ENCODE data around the gene STK11IP.

STK11IP gene

DNA sequence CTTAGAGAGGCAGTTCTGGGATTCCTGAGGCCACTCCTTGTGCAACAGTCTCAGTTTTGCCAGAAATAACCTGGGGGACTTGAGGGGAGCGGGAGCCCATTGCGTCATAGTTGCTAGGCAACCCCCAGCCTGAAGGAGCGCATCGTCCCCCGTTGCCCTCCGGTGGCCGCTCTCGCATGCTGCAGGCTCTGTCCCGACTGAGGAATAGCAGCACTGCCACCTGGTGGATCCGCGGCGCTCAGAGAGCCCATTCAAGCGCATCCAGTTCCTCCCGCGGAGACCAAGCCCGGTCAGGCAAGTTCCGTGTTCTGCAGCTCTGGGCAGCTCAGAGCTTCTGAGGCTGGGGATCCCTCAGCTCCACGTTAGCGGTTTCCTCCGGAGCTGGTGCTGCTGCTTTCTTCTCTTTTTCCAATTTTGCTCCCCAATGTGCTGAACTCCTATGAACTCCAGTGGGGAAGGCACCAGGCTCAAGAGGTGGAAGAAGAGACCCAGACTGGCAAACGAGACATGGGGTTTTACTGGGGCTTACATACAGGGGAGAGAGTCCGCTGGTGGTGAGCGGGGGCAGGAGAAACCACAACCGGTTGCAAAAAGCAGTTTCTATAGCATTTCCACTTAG lies 44.9 kb downstream of the STK11IP start (continued):
- TF ChIP-seq, protein P1, sequence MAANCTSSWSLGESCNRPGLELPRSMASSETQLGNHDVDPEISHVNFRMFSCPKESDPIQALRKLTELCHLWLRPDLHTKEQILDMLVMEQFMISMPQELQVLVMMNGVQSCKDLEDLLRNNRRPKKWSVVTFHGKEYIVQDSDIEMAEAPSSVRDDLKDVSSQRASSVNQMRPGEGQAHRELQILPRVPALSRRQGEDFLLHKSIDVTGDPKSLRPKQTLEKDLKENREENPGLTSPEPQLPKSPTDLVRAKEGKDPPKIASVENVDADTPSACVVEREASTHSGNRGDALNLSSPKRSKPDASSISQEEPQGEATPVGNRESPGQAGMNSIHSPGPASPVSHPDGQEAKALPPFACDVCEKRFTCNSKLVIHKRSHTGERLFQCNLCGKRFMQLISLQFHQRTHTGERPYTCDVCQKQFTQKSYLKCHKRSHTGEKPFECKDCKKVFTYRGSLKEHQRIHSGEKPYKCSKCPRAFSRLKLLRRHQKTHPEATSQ (tag by site-specific recombination; IDR thresholded peaks at IDR 0.05): no peak
- no peak for TF ChIP-seq FEZF1 (tag by site-specific recombination; IDR thresholded peaks at IDR 0.05)
- no peak for TF ChIP-seq ZNF423 (tag by site-specific recombination; IDR thresholded peaks at IDR 0.05)
- no peak for TF ChIP-seq ZNF747 (tag by site-specific recombination; IDR thresholded peaks at IDR 0.05)
- TF ChIP-seq, protein P2, sequence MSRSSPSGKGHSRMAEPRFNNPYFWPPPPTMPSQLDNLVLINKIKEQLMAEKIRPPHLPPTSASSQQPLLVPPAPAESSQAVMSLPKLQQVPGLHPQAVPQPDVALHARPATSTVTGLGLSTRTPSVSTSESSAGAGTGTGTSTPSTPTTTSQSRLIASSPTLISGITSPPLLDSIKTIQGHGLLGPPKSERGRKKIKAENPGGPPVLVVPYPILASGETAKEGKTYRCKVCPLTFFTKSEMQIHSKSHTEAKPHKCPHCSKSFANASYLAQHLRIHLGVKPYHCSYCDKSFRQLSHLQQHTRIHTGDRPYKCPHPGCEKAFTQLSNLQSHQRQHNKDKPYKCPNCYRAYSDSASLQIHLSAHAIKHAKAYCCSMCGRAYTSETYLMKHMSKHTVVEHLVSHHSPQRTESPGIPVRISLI (tag by site-specific recombination; IDR thresholded peaks at IDR 0.05): no peak
- no peak for TF ChIP-seq ZNF76 (tag by site-specific recombination; IDR thresholded peaks at IDR 0.05; ENCODE audit: borderline replicate concordance, low read depth)
- TF ChIP-seq GLI4 (tag by site-specific recombination; IDR thresholded peaks at IDR 0.05): no peak
- TF ChIP-seq RBAK (tag by site-specific recombination; IDR thresholded peaks at IDR 0.05): no peak
- no peak for TF ChIP-seq ZNF521 (tag by site-specific recombination; IDR thresholded peaks at IDR 0.05)
- TF ChIP-seq ZNF777 (tag by site-specific recombination; IDR thresholded peaks at IDR 0.05; ENCODE audit: borderline replicate concordance): no peak
- TF ChIP-seq ZSCAN23 (tag by site-specific recombination; IDR thresholded peaks at IDR 0.05): no peak
- TF ChIP-seq SP2 (tag by site-specific recombination; IDR thresholded peaks at IDR 0.05): no peak
- TF ChIP-seq GLIS2 (tag by site-specific recombination; IDR thresholded peaks at IDR 0.05): no peak
- TF ChIP-seq ZNF184 (tag by site-specific recombination; IDR thresholded peaks at IDR 0.05): no peak
- TF ChIP-seq WT1 (tag by site-specific recombination; IDR thresholded peaks at IDR 0.05): no peak
- peak; percentile 71; the same call in 1 of the 2 replicates for TF ChIP-seq ZEB2 (tag by site-specific recombination; IDR thresholded peaks at IDR 0.05)
- TF ChIP-seq ZNF211 (tag by site-specific recombination; IDR thresholded peaks at IDR 0.05; ENCODE audit: low read depth): no peak
- no peak for TF ChIP-seq ZBTB1 (tag by site-specific recombination; IDR thresholded peaks at IDR 0.05)
- TF ChIP-seq, protein P3, sequence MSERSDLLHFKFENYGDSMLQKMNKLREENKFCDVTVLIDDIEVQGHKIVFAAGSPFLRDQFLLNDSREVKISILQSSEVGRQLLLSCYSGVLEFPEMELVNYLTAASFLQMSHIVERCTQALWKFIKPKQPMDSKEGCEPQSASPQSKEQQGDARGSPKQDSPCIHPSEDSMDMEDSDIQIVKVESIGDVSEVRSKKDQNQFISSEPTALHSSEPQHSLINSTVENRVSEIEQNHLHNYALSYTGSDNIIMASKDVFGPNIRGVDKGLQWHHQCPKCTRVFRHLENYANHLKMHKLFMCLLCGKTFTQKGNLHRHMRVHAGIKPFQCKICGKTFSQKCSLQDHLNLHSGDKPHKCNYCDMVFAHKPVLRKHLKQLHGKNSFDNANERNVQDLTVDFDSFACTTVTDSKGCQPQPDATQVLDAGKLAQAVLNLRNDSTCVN (tag by site-specific recombination; optimal IDR thresholded peaks at IDR 0.05): no peak
- TF ChIP-seq YY2 (tag by site-specific recombination; IDR thresholded peaks at IDR 0.05): no peak
- TF ChIP-seq HIC1 (tag by site-specific recombination; IDR thresholded peaks at IDR 0.05): no peak
- no peak for TF ChIP-seq ZNF114 (tag by site-specific recombination; IDR thresholded peaks at IDR 0.05)
- TF ChIP-seq ZNF626 (tag by site-specific recombination; IDR thresholded peaks at IDR 0.05): no peak
- TF ChIP-seq GLI2 (tag by site-specific recombination; IDR thresholded peaks at IDR 0.05; ENCODE audit: borderline replicate concordance, low read depth): no peak
- TF ChIP-seq ZNF121 (tag by site-specific recombination; IDR thresholded peaks at IDR 0.05): no peak
- TF ChIP-seq ZNF629 (tag by site-specific recombination; IDR thresholded peaks at IDR 0.05): peak; percentile 68
- TF ChIP-seq ZNF19 (tag by site-specific recombination; IDR thresholded peaks at IDR 0.05; ENCODE audit: low read depth): no peak
- no peak for TF ChIP-seq ZNF549 (tag by site-specific recombination; IDR thresholded peaks at IDR 0.05)
- TF ChIP-seq ZBTB20 (tag by site-specific recombination; IDR thresholded peaks at IDR 0.05): no peak
- no peak for TF ChIP-seq ZNF529 (tag by site-specific recombination; IDR thresholded peaks at IDR 0.05; ENCODE audit: insufficient replicate concordance)
- TF ChIP-seq ZBTB17 (tag by site-specific recombination; IDR thresholded peaks at IDR 0.05): peak; percentile 84
- TF ChIP-seq, protein P4, sequence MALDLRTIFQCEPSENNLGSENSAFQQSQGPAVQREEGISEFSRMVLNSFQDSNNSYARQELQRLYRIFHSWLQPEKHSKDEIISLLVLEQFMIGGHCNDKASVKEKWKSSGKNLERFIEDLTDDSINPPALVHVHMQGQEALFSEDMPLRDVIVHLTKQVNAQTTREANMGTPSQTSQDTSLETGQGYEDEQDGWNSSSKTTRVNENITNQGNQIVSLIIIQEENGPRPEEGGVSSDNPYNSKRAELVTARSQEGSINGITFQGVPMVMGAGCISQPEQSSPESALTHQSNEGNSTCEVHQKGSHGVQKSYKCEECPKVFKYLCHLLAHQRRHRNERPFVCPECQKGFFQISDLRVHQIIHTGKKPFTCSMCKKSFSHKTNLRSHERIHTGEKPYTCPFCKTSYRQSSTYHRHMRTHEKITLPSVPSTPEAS (tag by site-specific recombination; IDR thresholded peaks at IDR 0.05): no peak
- no peak for TF ChIP-seq ZNF768 (tag by site-specific recombination; IDR thresholded peaks at IDR 0.05)
- TF ChIP-seq ZNF416 (tag by site-specific recombination; IDR thresholded peaks at IDR 0.05): no peak
- TF ChIP-seq GLIS1 (tag by site-specific recombination; IDR thresholded peaks at IDR 0.05): peak; percentile 69
- no peak for TF ChIP-seq ZNF585B (tag by site-specific recombination; IDR thresholded peaks at IDR 0.05)
- TF ChIP-seq ZNF510 (tag by site-specific recombination; IDR thresholded peaks at IDR 0.05; ENCODE audit: insufficient replicate concordance): no peak

All from HEK293 (cell line).